GM21515 (cell line): Measurements from ENCODE around the gene OR1D2.
"Not testable (repeated sequence)": the region's sequence is repeated elsewhere in the genome, so short reads cannot be mapped to it uniquely, and the experiment has no call there.

ENCODE experiments used
- ATAC-seq: cut with Tn5 transposase; IDR thresholded peaks from one replicate; pipeline ENCODE4 v1.9.1; 2021; ENCODE audit not compliant: unreplicated experiment

OR1D2 gene

GRCh38 chr17:3104322-3104721 is at the start of gene OR1D2:
Gene OR1D2 (minus strand): TSS chr17:3104422. CDS start chr17:3092996, 11,426 bp downstream.
- ATAC-seq, result no peak

- ATAC-seq, result not testable (repeated sequence)
Measured at GRCh38 chr17:3137494-3137893, 33.3 kb upstream of the OR1D2 start.

- ATAC-seq, result no peak
Measured at GRCh38 chr17:3127451-3127850, 23.2 kb upstream of the OR1D2 start, which contains the start of gene OR1G1. Gene OR1G1 (minus strand): TSS chr17:3127551. CDS start chr17:3127551, 0 bp downstream.

- ATAC-seq, result not testable (repeated sequence)
Measured at GRCh38 chr17:3073850-3074249, 30.4 kb downstream of the OR1D2 start.

- ATAC-seq, result not testable (repeated sequence)
Measured at GRCh38 chr17:3065192-3065591, 39.0 kb downstream of the OR1D2 start.

GRCh38 chr17:3063507-3063906 is 40.7 kb downstream of the OR1D2 start, which contains the start of gene OR1D5:
Gene OR1D5 (minus strand): TSS chr17:3063607. CDS start chr17:3063607, 0 bp downstream.
- not testable (repeated sequence) for ATAC-seq

- not testable (repeated sequence) for ATAC-seq
Measured at GRCh38 chr17:3062824-3063377, 41.3 kb downstream of the OR1D2 start.

GRCh38 chr17:3054868-3055267 is 49.4 kb downstream of the OR1D2 start:
- ATAC-seq, result not testable (repeated sequence)

GRCh38 chr17:3049705-3050295 is 54.4 kb downstream of the OR1D2 start:
- ATAC-seq, result no peak

- peak; percentile 98 for ATAC-seq
Measured at GRCh38 chr17:3048727-3049471, 55.3 kb downstream of the OR1D2 start.

GRCh38 chr17:3046753-3047152 is 57.5 kb downstream of the OR1D2 start:
- no peak for ATAC-seq

- ATAC-seq, result no peak
Measured at GRCh38 chr17:3043737-3044365, 60.4 kb downstream of the OR1D2 start.

- no peak for ATAC-seq
Measured at GRCh38 chr17:3040882-3041281, 63.3 kb downstream of the OR1D2 start.

GRCh38 chr17:3039736-3040135 is 64.5 kb downstream of the OR1D2 start:
- ATAC-seq, result no peak

GRCh38 chr17:3038941-3039340 is 65.3 kb downstream of the OR1D2 start:
- ATAC-seq, result no peak
